SKM-1 (cell line): ENCODE measurements around the gene CEP104.

Experiments
- DNase-seq: peaks from one replicate; lab custom pipeline; 2025; ENCODE audit not compliant: unreplicated experiment; lab: John Stamatoyannopoulos, UW

Gene CEP104

DNA sequence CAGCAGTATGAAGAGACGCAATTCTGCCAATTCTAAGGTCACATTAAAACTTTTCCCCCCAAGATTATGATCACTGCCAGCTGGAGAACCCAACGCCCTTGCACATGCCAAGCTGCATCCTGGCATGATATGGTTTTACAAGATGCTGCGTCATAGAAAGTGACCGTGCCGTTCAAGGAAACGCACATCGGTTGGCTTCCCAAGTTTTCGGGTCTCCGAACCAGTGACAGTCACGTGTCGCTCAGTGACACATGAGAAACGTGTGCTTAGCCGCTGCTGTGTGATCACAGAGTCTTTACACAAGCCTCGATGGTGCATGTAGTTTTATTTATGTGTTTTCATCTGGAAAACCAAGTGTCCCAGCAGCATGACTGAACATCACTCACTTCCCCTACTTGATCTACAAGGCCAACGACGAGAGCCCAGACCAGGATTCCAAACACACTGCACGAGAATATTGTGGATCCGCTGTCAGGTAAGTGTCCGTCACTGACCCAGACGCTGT lies 77.0 kb downstream of the CEP104 start:
- no peak for DNase-seq

DNA sequence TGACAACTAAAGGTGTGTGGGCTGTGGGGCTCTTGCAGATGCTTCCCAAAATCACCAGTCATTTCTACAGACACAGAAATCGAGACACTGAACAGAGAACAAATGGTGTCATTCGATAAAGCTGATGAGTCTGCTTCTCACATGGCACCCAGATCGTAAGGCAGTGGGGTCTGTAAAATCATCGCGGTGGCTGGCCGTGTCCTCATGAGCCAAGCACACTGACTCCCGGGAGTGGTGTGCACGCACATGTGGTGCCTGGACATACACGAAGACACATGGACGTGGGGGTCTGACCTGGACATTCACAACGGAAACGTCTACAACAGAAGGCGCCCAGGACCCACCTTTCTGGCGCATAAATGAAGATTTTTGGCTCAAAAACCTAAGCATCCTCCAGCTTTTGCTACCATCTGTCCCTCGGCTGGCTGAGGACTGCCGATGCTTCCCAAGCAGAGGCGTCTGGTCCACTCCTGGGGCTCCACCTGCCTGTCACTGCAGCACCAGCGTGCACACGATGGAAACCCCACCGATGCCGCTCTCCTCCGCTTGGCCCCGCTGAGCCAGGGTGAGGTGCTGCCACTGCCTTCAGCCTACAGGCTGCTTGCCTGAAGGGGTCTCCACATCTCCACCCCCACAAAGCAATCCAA lies 77.6 kb downstream of the CEP104 start:
- DNase-seq, result no peak

DNA sequence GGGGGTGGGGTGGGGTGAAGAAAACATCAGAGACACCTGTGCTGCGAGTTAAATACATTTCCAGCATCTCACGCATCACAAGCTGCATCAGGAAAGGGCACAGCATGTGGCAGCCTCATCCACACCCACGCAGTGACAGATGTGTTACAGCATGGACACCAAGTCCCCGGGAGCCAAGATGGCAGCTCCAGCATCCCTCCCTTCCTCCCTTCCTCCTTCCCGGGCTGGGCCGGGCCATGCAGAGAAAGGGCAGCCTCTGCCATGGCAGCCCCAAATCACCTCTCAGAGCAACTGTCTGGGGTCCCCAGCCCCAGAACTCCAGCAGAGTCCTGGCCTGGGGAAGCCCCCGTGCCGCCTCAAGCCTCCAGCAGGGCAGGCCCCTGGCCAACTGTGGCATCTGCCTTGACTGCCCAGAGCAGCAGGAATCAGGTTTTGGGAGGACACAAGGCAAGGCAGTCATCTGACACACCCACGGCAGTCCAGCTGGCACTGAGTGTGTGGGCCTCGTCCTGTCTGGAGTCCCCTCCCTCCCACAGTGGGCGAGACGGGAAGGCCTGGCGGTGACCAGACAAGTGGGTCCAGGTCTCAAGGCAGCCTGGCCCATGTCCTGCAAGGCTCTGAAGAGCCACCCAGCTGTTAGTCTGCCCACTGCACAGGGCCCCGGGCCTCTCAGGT lies 78.3 kb downstream of the CEP104 start:
- no peak for DNase-seq

DNA sequence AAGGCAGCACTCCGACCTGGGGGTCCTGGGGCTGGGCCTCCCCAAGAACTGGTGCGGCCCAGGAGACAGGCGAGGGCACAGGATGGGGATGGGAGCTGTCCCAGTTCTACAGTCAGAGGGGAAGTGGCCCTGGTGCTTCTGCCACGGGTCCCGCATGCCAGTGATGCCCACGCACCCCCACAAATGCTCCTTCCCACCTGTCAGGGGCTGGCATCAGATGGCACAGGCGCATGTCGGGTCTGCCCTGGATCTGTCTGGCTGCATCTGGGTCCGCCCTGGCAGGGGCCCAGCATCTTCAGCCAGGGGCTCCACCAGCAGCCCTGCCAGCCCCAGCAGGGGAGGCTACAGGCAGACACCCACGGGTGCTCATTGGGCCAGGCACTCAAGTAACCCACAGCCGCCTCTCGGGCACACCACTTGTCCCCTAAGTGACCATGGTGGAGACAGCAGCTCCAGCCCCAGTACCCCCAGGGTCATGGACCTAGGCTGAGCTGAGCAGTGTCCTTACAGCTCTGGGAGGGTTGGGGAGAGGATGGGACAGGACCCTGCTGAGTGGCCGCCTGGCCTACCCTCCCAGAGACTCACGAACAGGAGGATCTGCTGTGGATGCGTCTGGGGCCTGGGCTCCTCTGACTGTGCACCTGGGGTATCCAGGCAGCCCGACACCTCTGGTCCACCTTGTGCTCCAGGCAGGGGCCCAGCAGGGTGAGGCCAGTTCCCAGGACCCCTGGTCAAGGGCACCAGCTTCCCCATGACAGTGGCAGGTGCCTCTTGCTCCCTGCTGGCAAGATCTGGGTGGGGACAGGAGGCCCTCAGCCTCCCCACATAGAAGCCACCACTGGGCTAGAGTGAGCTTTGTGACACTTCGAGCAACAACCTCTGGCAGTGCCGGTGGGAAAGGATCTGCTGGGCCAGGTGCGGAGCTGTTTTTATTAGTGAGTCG lies 79.1 kb downstream of the CEP104 start:
- no peak for DNase-seq

DNA sequence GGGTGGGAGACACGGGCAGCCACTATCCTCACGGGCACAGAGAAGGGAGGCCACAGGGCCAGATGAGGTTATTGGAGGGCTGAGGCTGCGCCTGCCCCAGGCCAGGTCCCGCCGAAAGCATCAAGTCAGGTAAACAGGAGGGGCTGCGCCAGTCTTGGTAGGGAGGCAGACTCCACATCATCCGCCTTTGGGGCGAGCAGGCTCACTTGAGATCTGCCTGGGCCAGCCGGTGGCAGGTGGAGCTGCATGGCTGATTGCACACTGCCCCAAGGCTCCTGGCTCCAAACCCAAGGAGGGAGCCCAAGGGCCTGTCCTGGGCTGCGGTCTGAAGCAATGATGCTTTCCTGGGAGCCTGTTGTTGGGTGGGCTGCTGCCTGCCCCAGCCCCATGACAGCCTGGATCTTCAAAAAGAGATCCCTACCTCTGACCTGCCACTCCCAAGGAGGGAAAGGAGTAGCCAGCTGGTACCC lies 79.9 kb downstream of the CEP104 start:
- DNase-seq, result no peak

DNA sequence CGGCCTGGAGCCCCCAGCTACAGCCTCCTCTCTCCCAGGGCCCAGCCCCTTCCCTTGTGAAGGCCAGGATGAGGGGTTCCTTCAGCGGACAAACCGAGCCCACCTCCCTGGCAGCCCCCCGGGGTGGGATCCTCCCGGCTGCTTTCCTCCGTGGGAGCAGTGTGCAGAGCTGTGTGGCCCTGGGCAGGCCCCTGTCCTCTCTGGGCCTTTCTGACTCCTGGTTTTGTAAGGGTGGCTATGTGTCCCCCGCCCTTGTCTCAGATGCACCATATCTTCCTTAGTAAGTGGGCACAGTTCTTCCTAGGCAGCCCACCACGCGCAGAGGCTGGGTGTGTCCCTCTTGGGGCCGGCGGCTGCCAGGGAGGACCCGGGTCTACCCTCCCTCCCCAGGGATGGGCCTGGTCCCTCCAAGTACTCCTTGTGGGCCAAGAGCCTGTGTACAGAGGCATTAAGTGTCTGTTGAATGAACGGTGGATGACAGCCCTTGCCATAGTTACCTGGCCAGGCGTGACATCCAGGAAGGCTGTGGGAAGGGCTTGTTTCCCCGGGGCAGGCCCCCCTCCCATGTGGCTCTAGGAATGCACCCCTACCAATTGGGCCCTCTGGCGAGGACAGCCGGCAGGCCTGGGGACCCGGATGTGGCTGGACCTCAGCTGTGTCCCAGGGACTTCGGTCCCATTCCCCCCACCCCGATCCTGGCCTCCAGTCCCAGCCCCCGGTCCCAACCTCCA lies 80.6 kb downstream of the CEP104 start:
- no peak for DNase-seq

DNA sequence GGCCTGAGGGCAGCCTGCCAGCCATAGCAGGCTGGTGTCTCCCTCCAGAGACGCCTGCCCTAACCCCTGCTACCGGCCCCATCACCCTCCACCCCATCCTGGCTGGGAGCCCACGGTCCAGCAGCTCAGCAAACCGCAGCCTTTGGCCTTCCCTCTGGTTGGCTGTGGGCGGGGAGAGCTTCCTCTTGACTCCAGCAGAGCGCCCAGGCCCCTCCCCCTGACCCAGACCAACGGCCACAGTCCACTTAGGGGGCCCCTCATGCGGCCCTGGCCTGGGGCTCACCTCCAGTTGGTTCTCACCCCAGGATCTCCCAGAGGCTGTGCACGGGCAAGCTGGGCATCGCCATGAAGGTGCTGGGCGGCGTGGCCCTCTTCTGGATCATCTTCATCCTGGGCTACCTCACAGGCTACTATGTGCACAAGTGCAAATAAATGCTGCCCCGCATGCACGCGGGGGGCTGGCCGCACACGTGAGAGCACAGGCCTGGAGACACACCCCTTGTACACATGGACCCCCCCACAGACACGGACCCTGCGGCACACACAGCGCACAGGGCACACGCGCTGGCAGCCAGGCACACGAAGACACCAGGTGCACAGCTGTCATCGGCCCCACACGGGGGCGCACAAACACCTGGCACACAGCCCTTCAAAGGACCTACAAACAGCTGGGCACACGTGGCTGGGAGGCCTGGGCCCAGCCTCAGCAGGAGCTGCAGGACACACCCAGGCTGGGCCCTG lies 81.4 kb downstream of the CEP104 start:
- DNase-seq, result peak; percentile 46

DNA sequence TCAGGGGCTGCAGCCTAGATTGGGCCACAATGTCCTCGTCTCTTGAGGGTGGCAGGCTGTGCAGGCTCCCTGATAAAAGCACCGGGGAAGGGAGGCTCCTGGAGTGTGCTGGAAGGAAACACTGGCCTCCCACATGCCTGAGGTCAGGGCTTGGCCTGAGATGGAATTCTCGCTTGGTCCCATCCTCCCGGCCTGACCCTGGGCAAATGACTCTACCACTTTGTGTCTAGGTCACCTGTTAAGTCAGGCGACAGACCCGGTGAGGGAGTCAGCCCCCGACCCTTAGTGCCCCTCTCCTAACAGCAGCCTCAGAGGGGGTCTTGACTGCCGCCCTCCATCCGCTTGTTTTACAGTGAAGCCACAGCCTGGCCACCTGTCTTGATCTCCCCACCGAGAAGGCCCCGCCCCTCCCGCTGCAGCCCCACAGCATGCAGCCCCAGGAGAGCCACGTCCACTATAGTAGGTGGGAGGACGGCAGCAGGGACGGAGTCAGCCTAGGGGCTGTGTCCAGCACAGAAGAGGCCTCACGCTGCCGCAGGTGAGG lies 82.0 kb downstream of the CEP104 start:
- no peak for DNase-seq

DNA sequence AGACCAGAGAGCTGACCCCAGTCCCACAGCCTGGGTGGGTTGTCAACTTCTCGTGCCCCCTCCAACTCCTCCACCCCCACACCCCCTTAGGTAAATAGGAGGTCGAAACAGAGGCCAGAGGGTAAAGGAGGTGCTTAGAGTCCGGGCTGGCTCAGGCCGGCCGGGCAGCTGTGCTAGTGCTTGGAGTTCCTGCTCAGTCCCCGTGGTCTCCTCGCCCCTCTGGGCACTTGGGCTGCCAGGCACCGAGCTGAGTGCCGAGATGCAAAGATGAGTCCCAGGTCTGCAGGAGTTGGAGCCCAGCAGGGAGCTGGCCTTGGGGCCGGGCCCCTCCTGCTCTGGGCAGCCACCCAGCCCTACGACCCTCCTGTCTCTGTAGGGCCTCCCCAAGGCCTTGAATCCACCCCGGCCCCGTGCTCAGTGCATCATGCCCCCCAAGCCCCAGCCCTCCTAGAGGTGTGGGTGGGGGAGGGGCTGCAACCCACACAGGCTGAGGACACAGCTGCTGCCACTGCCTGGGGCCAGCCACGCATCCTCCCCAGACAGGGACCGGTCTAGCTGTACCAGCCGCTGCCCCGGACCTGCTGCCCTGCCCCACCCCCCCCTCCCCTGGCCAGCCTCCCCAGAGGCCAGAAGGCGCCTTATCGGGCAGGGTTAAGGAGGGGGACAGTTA lies 82.6 kb downstream of the CEP104 start:
- DNase-seq, result no peak

DNA sequence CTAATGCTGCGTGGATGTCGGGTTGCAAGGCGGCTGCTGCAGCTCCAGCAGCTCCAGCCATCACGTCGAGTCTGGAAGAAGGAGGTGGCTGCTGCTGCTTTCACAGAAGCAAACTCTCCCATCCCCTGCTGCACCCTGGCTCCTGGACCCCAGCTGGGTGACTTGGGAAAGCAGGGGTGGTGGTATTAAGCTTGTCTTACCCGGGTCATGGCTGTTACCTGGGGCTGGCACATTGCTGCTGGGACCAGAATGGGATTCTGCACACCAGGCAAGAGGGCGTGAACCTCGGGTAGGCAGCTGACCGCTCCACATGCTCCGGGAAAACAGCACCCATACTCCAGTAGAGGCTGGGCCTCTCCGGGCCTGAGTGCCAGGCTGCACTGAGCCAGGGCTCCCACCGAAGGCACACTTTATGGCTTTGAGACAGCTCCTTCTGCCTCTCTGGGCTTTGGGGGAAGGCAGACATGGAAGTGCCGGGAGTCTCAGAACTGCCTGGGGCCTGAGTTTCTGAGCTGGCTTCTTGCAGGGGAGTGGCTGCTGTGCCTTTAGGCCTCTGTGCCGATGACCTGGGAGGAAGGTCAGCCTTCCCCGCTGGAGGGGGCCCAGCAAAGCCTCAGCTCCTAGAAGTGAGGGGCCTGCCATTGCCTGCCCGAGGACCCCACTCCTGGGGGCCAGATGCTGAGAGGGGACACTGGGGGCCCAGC lies 83.3 kb downstream of the CEP104 start:
- no peak for DNase-seq

DNA sequence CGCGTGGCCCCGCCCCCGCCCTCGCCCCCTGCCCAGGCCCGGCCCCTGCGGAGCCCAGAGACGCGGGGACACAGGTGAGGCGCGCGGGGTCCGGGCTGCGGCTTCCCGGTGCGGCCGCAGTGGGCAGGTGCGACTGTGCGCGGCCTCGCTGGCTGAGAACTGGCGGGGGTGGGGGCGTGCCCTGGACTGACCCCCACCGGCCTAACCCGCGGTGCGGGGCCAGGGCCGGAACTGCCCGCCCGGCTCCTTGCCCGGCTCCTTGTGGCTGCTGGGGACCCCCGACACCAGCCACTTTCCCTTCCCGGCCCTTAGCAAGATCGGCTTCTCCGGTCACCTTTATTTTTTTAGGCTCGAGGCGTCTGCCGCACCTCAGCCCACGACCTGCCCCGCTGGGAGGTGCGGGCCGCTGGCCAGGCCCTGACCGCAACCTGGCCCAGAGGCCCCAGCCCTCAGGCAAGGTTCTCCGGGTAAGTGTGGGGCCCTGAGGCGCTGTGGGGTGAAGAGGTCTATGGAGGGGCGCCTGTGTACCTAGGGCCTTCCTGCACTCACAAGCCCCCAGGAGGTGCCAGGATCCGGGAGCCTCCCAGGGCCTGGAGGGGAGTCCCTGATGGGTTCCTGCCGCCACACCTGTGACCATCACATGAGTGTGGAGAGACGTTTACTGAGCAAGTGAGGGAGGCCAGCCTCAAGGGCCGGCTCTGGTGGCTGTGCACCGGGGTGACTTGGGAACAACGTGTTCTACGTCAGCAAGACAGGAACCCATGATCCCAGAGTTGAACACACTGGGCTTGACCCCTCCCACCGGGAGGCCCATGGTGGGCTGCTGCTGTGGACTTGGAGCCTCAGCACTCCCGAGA lies 84.1 kb downstream of the CEP104 start, which contains the start of gene SMIM1:
Gene SMIM1, plus strand, starts transcription at position 35 of the 857 bp plus-strand sequence. CDS start 2,625 bp downstream, outside the sequence.
- DNase-seq, result no peak

DNA sequence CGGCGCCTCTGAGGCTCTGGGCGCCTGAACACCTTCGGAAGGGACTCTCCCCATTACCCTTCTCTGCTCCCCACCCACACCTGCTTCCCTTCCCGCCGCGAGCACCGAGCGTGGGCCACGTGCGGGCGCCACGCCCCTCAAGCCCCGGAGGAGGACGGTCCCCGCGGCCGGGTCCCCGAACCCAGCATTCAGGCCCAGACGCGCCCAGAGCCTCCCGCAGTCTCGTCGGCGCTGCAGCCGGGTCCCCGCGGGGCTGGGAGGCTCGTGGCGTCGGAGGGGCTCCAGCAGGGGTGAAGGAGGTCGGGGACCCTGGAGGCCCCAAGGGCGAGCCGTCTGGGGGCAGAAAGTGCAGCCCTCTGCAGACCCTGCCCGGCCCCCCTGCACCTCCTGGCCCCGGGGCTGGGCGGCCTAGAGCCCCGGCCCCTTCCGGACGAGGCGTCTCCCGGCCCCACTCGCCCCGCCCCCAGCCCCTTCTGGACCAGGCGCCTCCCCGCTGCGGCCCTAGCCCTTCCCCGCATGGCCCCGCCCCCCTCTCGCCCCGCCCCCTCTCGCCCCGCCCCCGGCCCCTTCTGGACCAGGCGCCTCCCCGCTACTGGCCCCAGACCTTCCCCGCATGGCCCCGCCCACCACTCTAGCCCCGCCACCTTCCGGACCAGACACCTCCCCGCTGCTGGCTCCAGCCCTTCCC lies 84.8 kb downstream of the CEP104 start:
- DNase-seq, result peak; percentile 75

DNA sequence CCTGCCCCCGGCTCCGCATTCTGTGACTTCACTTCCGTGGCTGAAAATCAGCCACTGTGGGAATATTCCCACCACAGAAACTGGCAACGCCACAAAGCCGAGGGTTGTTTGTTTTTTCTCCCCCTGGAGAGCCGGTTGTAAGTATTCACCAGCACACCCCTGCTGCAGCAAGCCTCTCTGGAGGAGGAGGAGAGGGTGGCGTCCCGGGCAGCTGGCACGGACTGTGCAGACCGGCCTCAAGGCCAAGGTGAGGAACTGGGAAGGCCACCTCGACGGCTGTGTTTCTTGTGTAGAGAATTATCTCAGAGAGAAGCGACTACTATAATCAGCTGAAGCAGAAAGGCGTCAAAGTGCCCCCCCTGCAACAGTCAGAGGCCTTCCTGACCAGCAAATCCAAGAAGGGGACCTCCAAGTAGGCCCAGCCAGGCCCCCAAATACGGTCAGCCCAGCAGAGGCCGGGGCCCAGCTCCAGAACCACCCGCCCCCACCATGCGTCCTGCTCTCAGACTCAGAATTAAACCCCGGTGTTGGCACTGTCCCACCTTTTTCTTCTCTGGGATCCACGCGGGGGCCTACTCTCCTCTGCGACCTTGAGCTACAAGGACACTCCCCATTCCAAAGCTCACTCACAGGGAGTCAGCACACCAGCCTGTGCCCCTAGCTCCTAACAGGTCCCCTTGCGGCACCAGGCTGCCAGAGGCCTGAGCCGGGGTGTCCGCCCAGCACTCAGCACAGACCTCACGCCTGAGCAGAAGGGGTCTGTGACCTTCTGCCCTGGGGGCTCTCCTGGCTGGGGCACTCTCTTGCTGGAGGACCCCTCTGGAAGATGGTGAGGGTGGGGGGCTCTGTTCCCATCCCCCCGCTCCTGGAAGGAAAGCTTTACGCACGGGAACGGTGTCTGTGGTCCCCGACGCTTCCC lies 85.6 kb downstream of the CEP104 start:
- no peak for DNase-seq

DNA sequence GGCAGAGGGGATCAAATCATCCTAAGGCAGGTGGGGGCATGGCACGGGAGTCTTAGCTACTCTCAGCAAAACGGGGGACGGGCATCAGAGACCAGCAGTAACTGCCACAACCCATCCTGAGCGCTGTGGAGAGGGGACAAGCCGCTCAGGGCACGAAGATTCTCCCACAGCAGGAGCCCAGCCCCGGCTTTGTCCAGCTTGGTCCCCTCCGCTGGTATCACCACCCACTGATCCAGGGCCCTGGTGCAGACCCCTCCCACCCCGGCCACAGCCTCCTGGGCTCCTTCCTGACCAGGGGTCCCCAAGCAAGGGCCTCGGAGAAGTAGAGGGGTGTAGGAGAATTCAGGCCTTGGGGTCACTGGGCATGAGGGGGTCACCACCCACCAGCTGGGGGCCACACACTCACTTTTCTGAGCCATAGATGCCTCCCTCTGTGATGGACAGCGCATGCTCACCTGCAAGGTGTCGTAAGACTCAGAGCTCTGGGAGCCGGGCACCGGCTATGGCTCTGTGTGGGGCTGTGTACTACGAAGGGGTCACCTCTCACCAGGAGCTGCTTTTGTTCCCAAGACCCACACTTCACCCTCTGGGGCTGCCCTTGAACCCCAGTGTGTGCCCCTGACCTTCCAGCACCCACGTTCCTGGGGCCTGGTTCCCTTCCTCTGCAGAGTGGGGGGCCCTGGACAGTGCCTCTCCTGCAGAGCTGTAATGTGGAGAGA lies 86.8 kb downstream of the CEP104 start:
- no peak for DNase-seq

DNA sequence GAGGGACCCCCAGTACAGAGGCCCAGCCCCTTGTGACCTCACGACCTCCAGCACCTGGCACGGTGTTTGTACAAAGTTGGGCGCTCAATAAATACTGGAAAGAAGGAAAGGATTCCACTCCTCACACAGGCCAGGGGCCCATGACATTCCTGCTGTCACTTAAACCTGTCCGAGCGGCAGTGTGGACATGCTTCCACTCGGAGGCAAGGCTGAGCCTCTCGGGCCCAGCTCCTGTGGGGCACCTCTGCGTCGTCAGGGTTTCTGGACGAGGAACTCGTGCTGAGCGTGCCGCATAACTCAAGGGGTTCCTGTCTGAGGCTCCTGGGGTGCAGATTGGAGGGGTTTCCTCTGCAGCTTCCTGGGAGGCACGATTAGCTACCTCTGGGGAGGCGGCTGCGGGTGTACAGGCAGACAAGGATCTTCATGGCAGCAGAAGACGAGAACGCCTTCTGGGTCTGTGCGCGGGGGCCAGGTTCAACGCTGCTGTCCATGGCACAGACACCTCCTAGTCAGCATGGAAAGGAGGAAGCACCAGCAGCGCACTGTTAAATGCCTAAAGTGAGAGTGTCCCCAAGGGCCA lies 88.1 kb downstream of the CEP104 start:
- DNase-seq, result no peak
